Panc1 (cell line): ENCODE results near the gene MED12L.

Source experiments
- POLR2AphosphoS5 ChIP-seq: IDR thresholded peaks from 2 replicates; pipeline ENCODE4 v1.6.1; 2012; ENCODE audit warnings: mild to moderate bottlenecking, low read depth, low read length, moderate library complexity
- TF ChIP-seq, protein P1 (sequence below): fragments of 450-650 bp; IDR thresholded peaks from 2 replicates; pipeline ENCODE4 v1.5.1; 2017; ENCODE audit warnings: mild to moderate bottlenecking
- TF ChIP-seq, protein P2 (sequence below), 2 experiments: IDR thresholded peaks; 2 replicates each; pipeline ENCODE4 v1.6.1; 2011 to 2012; ENCODE audit warnings: low read depth in 2 of 2, control low read depth in 1 of 2, low read length in 1 of 2, mild to moderate bottlenecking in 1 of 2, moderate library complexity in 1 of 2; ENCODE audit not compliant: insufficient read depth in 1 of 2

DNA sequence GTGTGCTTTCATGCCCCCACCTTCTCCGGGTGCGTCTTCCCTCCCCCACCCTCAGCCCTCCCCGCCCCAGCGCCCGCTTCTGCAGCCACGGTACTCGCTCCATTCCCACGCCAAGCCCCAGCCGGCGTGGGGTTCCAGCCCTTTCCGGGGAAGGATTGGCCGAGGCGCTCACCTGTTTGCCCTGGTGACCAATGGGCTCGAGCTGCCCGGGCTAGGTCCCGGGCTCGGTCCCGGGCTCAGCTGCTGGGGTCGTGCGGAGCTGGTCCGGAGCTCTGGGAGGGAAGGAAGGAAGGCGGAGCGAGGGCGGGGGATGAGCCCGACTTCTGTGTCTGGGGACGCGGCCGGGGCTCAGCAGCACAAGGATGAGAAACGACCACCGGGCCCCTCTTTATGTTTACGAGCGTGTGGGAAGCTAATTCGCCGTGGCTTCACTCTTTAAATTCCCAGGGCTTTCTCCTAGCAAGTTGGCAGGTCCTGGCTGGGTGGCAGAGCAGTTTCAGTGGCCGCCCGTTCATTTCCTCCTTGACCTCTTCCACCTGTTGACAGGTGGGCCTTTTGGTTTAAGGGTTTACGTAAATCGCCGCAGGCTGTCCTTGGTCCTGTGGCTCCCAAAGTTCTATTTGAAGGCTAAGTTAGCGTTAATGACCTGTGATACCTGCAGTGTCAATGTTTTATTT lies 375.4 kb downstream of the MED12L start, which contains the start of gene IGSF10:
- TF ChIP-seq, protein P1, sequence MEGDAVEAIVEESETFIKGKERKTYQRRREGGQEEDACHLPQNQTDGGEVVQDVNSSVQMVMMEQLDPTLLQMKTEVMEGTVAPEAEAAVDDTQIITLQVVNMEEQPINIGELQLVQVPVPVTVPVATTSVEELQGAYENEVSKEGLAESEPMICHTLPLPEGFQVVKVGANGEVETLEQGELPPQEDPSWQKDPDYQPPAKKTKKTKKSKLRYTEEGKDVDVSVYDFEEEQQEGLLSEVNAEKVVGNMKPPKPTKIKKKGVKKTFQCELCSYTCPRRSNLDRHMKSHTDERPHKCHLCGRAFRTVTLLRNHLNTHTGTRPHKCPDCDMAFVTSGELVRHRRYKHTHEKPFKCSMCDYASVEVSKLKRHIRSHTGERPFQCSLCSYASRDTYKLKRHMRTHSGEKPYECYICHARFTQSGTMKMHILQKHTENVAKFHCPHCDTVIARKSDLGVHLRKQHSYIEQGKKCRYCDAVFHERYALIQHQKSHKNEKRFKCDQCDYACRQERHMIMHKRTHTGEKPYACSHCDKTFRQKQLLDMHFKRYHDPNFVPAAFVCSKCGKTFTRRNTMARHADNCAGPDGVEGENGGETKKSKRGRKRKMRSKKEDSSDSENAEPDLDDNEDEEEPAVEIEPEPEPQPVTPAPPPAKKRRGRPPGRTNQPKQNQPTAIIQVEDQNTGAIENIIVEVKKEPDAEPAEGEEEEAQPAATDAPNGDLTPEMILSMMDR, result no peak
- TF ChIP-seq POLR2AphosphoS5, result no peak
- TF ChIP-seq, protein P2, sequence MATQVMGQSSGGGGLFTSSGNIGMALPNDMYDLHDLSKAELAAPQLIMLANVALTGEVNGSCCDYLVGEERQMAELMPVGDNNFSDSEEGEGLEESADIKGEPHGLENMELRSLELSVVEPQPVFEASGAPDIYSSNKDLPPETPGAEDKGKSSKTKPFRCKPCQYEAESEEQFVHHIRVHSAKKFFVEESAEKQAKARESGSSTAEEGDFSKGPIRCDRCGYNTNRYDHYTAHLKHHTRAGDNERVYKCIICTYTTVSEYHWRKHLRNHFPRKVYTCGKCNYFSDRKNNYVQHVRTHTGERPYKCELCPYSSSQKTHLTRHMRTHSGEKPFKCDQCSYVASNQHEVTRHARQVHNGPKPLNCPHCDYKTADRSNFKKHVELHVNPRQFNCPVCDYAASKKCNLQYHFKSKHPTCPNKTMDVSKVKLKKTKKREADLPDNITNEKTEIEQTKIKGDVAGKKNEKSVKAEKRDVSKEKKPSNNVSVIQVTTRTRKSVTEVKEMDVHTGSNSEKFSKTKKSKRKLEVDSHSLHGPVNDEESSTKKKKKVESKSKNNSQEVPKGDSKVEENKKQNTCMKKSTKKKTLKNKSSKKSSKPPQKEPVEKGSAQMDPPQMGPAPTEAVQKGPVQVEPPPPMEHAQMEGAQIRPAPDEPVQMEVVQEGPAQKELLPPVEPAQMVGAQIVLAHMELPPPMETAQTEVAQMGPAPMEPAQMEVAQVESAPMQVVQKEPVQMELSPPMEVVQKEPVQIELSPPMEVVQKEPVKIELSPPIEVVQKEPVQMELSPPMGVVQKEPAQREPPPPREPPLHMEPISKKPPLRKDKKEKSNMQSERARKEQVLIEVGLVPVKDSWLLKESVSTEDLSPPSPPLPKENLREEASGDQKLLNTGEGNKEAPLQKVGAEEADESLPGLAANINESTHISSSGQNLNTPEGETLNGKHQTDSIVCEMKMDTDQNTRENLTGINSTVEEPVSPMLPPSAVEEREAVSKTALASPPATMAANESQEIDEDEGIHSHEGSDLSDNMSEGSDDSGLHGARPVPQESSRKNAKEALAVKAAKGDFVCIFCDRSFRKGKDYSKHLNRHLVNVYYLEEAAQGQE (IDR thresholded peaks at IDR 0.05; ENCODE audit: insufficient read depth in 1 of 2, low read depth in 2 of 2, low read length in 1 of 2), result no peak
